Measurements from ENCODE around the gene FHIT. TPM values are rescaled to one million over a fixed set of nuclear protein-coding genes. Genes with fewer than 3 reads are reported as not detected.

Gene FHIT
- total RNA-seq, 4 donors from 2014 or later = 4.6 to 6.1 (median 5.7) TPM

- Histone ChIP-seq H3K4me1 (no peaks in the 10 kb centered on the region), H3K27me3 (no peaks in the 10 kb centered on the region), H3K4me3 (no peak overlapping the region), H3K36me3 (no peaks in the 10 kb centered on the region), H3K27ac (replicated peaks in 1 of 4) (no peak overlapping the region), H3K9me3 (no peaks in the 10 kb centered on the region)
- 94% methylated on average over 1 of the region's 1 CpG for WGBS
- no peak for DNase-seq (ENCODE audit: extremely low spot score)
- TF ChIP-seq POLR2A (IDR thresholded peaks at IDR 0.05; ENCODE audit: low read depth) (no peak), EP300 (IDR thresholded peaks at IDR 0.05) (no peak), CTCF (IDR thresholded peaks at IDR 0.05) (no peak), POLR2AphosphoS5 (IDR thresholded peaks at IDR 0.05) (no peak)
- intact Hi-C loops (cut with DNase I) = no loop called here
These were observed 981.9 kb downstream of the FHIT start for GRCh38 chr3:60269377-60269776.

- intact Hi-C loops (cut with DNase I) = no loop called here
- Histone ChIP-seq H3K27me3 (no peaks in the 10 kb centered on the region), H3K9me3 (no peaks in the 10 kb centered on the region), H3K4me3 (no peak overlapping the region), H3K27ac (replicated peaks in 1 of 4) (no peak overlapping the region), H3K36me3 (no peaks in the 10 kb centered on the region), H3K4me1 (no peaks in the 10 kb centered on the region)
- DNase-seq (ENCODE audit: extremely low spot score) = no peak
- 37% methylated on average over 2 of the region's 2 CpGs for WGBS
- TF ChIP-seq EP300 (IDR thresholded peaks at IDR 0.05) = no peak
- TF ChIP-seq POLR2AphosphoS5 (IDR thresholded peaks at IDR 0.05) = no peak
- TF ChIP-seq POLR2A (IDR thresholded peaks at IDR 0.05; ENCODE audit: low read depth) = no peak
These were observed 983.1 kb downstream of the FHIT start for GRCh38 chr3:60268123-60268522.

- 100% methylated on average over 2 of the region's 2 CpGs for WGBS
- H3K4me3 ChIP-seq = no peak overlapping the region
- intact Hi-C loops (cut with DNase I) = no loop called here
These were observed 984.8 kb downstream of the FHIT start for GRCh38 chr3:60266444-60266843.

GRCh38 chr3:60263191-60263590 is 988.1 kb downstream of the FHIT start:
- H3K4me3 ChIP-seq = no peak overlapping the region
- TF ChIP-seq POLR2AphosphoS5 (IDR thresholded peaks at IDR 0.05) (no peak), POLR2A (IDR thresholded peaks at IDR 0.05; ENCODE audit: low read depth) (no peak)
- intact Hi-C loops (cut with DNase I) = no loop called here
- no peaks in the 10 kb centered on the region for H3K36me3 ChIP-seq
- H3K4me1 ChIP-seq = no peaks in the 10 kb centered on the region
- no peaks in the 10 kb centered on the region for H3K27me3 ChIP-seq
- no peaks in the 10 kb centered on the region for H3K9me3 ChIP-seq
- no peak for DNase-seq (ENCODE audit: extremely low spot score)
- no peak overlapping the region for H3K27ac ChIP-seq (replicated peaks in 1 of 4)

More at GRCh38 chr3:60266444-60266843, 984.8 kb downstream of the FHIT start:
- H3K27ac ChIP-seq (replicated peaks in 1 of 4) = no peak overlapping the region
- no peaks in the 10 kb centered on the region for H3K4me1 ChIP-seq
- no peaks in the 10 kb centered on the region for H3K9me3 ChIP-seq
- no peaks in the 10 kb centered on the region for H3K27me3 ChIP-seq
- DNase-seq (ENCODE audit: extremely low spot score) = no peak
- TF ChIP-seq POLR2A (IDR thresholded peaks at IDR 0.05; ENCODE audit: low read depth) = no peak
- no peak for TF ChIP-seq CTCF (IDR thresholded peaks at IDR 0.05)
- no peak for TF ChIP-seq POLR2AphosphoS5 (IDR thresholded peaks at IDR 0.05)
- TF ChIP-seq EP300 (IDR thresholded peaks at IDR 0.05) = no peak
- no peaks in the 10 kb centered on the region for H3K36me3 ChIP-seq

GRCh38 chr3:60262546-60262945 is 988.7 kb downstream of the FHIT start:
- no peak for TF ChIP-seq CTCF (IDR thresholded peaks at IDR 0.05)
- TF ChIP-seq EP300 (IDR thresholded peaks at IDR 0.05) = no peak
- no peak for TF ChIP-seq POLR2A (IDR thresholded peaks at IDR 0.05; ENCODE audit: low read depth)
- no peak for TF ChIP-seq POLR2AphosphoS5 (IDR thresholded peaks at IDR 0.05)
- Histone ChIP-seq H3K4me1 (no peaks in the 10 kb centered on the region), H3K9me3 (no peaks in the 10 kb centered on the region), H3K27ac (replicated peaks in 1 of 4) (no peak overlapping the region), H3K4me3 (no peak overlapping the region), H3K27me3 (no peaks in the 10 kb centered on the region), H3K36me3 (no peaks in the 10 kb centered on the region)
- 48% methylated on average over 2 of the region's 2 CpGs for WGBS
- DNase-seq (ENCODE audit: extremely low spot score) = no peak
- intact Hi-C loops (cut with DNase I) = no loop called here

GRCh38 chr3:60260546-60260945 is 990.7 kb downstream of the FHIT start:
- Histone ChIP-seq H3K4me1 (no peaks in the 10 kb centered on the region), H3K27me3 (no peaks in the 10 kb centered on the region), H3K4me3 (no peak overlapping the region), H3K27ac (replicated peaks in 1 of 4) (no peak overlapping the region), H3K36me3 (no peaks in the 10 kb centered on the region), H3K9me3 (no peaks in the 10 kb centered on the region)
- TF ChIP-seq POLR2AphosphoS5 (IDR thresholded peaks at IDR 0.05) = no peak
- TF ChIP-seq CTCF (IDR thresholded peaks at IDR 0.05) = no peak
- TF ChIP-seq EP300 (IDR thresholded peaks at IDR 0.05) = no peak
- TF ChIP-seq POLR2A (IDR thresholded peaks at IDR 0.05; ENCODE audit: low read depth) = no peak
- WGBS = 64% methylated on average over 4 of the region's 5 CpGs
- intact Hi-C loops (cut with DNase I) = no loop called here
- no peak for DNase-seq (ENCODE audit: extremely low spot score)

Data from esophagus muscularis mucosa (tissue), 4 donors.